ENCODE measurements around the gene RAET1L. TPM values are rescaled to one million over a fixed set of nuclear protein-coding genes. Genes with fewer than 3 reads are reported as not detected.

RAET1L gene
- total and polyA plus RNA-seq, 10 of the 15 experiments (the other 5 are each of a cell fraction or from before 2014, with no cell fraction given) = not detected

DNA sequence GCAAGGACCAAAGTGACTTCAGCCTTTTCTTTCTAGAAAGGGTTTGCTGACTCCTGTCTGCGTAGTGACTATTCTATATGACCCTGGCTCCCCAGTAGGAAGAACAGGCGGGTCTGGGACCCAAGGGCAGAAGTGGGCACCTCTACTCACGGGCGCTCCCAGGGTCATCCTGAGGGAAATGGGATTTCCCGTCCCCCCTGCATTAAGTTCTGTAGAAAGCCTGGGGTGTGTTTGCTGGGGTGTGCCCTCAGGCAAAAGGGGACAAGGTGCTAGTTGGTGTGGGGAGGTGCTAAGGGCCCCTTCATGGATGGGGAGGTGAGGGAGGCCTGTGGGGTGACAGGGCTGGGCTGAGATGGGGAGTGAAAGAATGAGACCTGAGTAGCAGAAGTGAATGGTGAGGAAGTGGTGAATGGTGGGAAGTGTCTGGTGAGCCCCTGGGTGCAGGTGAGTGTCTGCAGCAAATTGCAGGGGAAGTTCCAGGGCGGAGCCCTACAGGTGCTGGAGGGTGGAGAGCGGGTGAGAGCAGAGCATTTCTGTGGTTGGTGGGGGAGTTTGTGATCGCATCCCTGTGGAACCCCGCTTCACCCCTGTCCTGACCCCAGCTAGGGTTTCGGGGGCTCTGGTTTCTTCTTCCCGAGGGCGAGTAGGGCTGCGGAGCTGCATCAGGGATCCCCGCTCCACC lies 21.1 kb downstream of the RAET1L start (continued):
- TF ChIP-seq ZNF274 (IDR thresholded peaks at IDR 0.05; ENCODE audit: insufficient read depth, insufficient read length) (no peak), PAX5 (IDR thresholded peaks at IDR 0.05; ENCODE audit: borderline replicate concordance, low read depth, low read length) (no peak), NRF1 (conservative IDR thresholded peaks at IDR 0.05; ENCODE audit: low read depth, low read length) (no peak), RAD51 (IDR thresholded peaks at IDR 0.05) (no peak), IKZF1 (conservative IDR thresholded peaks at IDR 0.05) (peak; percentile 81), BRCA1 (IDR thresholded peaks at IDR 0.05; ENCODE audit: low read depth, low read length) (no peak), NFXL1 (IDR thresholded peaks at IDR 0.05; ENCODE audit: borderline replicate concordance) (no peak), POU2F2 (IDR thresholded peaks at IDR 0.05; ENCODE audit: borderline replicate concordance, low read depth, low read length) (no peak), CBX5 (IDR thresholded peaks at IDR 0.05; ENCODE audit: low read depth) (no peak), ZNF592 (IDR thresholded peaks at IDR 0.05) (no peak), ZNF24 (IDR thresholded peaks at IDR 0.05) (no peak), RAD21 (IDR thresholded peaks at IDR 0.05; ENCODE audit: insufficient read depth, low read depth, low read length) (no peak), GATAD2B (conservative IDR thresholded peaks at IDR 0.05; ENCODE audit: low read depth) (no peak), CHD2 (IDR thresholded peaks at IDR 0.05; ENCODE audit: borderline replicate concordance, low read depth, low read length) (no peak)
- TF ChIP-seq, protein P1, sequence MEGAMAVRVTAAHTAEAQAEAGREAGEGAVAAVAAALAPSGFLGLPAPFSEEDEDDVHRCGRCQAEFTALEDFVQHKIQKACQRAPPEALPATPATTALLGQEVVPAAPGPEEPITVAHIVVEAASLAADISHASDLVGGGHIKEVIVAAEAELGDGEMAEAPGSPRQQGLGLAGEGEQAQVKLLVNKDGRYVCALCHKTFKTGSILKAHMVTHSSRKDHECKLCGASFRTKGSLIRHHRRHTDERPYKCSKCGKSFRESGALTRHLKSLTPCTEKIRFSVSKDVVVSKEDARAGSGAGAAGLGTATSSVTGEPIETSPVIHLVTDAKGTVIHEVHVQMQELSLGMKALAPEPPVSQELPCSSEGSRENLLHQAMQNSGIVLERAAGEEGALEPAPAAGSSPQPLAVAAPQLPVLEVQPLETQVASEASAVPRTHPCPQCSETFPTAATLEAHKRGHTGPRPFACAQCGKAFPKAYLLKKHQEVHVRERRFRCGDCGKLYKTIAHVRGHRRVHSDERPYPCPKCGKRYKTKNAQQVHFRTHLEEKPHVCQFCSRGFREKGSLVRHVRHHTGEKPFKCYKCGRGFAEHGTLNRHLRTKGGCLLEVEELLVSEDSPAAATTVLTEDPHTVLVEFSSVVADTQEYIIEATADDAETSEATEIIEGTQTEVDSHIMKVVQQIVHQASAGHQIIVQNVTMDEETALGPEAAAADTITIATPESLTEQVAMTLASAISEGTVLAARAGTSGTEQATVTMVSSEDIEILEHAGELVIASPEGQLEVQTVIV (IDR thresholded peaks at IDR 0.05; ENCODE audit: borderline replicate concordance, partially characterized antibody) = no peak
- TF ChIP-seq, protein P2, sequence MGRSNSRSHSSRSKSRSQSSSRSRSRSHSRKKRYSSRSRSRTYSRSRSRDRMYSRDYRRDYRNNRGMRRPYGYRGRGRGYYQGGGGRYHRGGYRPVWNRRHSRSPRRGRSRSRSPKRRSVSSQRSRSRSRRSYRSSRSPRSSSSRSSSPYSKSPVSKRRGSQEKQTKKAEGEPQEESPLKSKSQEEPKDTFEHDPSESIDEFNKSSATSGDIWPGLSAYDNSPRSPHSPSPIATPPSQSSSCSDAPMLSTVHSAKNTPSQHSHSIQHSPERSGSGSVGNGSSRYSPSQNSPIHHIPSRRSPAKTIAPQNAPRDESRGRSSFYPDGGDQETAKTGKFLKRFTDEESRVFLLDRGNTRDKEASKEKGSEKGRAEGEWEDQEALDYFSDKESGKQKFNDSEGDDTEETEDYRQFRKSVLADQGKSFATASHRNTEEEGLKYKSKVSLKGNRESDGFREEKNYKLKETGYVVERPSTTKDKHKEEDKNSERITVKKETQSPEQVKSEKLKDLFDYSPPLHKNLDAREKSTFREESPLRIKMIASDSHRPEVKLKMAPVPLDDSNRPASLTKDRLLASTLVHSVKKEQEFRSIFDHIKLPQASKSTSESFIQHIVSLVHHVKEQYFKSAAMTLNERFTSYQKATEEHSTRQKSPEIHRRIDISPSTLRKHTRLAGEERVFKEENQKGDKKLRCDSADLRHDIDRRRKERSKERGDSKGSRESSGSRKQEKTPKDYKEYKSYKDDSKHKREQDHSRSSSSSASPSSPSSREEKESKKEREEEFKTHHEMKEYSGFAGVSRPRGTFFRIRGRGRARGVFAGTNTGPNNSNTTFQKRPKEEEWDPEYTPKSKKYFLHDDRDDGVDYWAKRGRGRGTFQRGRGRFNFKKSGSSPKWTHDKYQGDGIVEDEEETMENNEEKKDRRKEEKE (IDR thresholded peaks at IDR 0.05) = peak; percentile 80
- TF ChIP-seq, protein P3, sequence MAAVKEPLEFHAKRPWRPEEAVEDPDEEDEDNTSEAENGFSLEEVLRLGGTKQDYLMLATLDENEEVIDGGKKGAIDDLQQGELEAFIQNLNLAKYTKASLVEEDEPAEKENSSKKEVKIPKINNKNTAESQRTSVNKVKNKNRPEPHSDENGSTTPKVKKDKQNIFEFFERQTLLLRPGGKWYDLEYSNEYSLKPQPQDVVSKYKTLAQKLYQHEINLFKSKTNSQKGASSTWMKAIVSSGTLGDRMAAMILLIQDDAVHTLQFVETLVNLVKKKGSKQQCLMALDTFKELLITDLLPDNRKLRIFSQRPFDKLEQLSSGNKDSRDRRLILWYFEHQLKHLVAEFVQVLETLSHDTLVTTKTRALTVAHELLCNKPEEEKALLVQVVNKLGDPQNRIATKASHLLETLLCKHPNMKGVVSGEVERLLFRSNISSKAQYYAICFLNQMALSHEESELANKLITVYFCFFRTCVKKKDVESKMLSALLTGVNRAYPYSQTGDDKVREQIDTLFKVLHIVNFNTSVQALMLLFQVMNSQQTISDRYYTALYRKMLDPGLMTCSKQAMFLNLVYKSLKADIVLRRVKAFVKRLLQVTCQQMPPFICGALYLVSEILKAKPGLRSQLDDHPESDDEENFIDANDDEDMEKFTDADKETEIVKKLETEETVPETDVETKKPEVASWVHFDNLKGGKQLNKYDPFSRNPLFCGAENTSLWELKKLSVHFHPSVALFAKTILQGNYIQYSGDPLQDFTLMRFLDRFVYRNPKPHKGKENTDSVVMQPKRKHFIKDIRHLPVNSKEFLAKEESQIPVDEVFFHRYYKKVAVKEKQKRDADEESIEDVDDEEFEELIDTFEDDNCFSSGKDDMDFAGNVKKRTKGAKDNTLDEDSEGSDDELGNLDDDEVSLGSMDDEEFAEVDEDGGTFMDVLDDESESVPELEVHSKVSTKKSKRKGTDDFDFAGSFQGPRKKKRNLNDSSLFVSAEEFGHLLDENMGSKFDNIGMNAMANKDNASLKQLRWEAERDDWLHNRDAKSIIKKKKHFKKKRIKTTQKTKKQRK (IDR thresholded peaks at IDR 0.05; ENCODE audit: low read depth, low read length) = no peak
